ENCODE measurements around the gene MYO1H. TPM values are rescaled to one million over a fixed set of nuclear protein-coding genes. Genes with fewer than 3 reads are reported as not detected.
"Not testable (repeated sequence)": the region's sequence is repeated elsewhere in the genome, so short reads cannot be mapped to it uniquely, and the experiment has no call there.

MYO1H gene
- polyA plus RNA-seq, 5 donors: 0.13 to 1.1 (median 0.26) TPM

GRCh38 chr12:109404841-109405240 is 57.1 kb downstream of the MYO1H start:
- DNase-seq: not testable (repeated sequence)

- not testable (repeated sequence) for DNase-seq
These were observed 58.4 kb downstream of the MYO1H start for GRCh38 chr12:109406147-109406546.

- DNase-seq: no peak
These were observed 71.3 kb downstream of the MYO1H start for GRCh38 chr12:109418848-109419480.

GRCh38 chr12:109421355-109422087 is 73.8 kb downstream of the MYO1H start:
- no peak for DNase-seq

- DNase-seq: no peak
These were observed 74.6 kb downstream of the MYO1H start for GRCh38 chr12:109422251-109422650.

GRCh38 chr12:109423392-109423791 is 75.7 kb downstream of the MYO1H start:
- DNase-seq: no peak

- DNase-seq: peak; percentile 64 to 73
These were observed 80.4 kb downstream of the MYO1H start for GRCh38 chr12:109428037-109428629.

GRCh38 chr12:109428804-109429203 is 81.1 kb downstream of the MYO1H start:
- not testable (repeated sequence) for DNase-seq

GRCh38 chr12:109430244-109430643 is 82.5 kb downstream of the MYO1H start:
- DNase-seq: no peak

- no peak for DNase-seq
These were observed 84.7 kb downstream of the MYO1H start for GRCh38 chr12:109432431-109432830.

- DNase-seq: peak in 1 of 2 donors; percentile 40
These were observed 85.2 kb downstream of the MYO1H start for GRCh38 chr12:109432842-109433304.

- no peak for DNase-seq
These were observed 85.9 kb downstream of the MYO1H start for GRCh38 chr12:109433618-109434017.

GRCh38 chr12:109434582-109434981 is 86.9 kb downstream of the MYO1H start:
- DNase-seq: no peak

- no peak for DNase-seq
These were observed 87.9 kb downstream of the MYO1H start for GRCh38 chr12:109435428-109436187.

- no peak for DNase-seq
These were observed 88.5 kb downstream of the MYO1H start for GRCh38 chr12:109436188-109436560.

- no peak for DNase-seq
These were observed 91.5 kb downstream of the MYO1H start for GRCh38 chr12:109439181-109439580.

GRCh38 chr12:109439951-109440350 is 92.3 kb downstream of the MYO1H start:
- DNase-seq: not testable (repeated sequence)

- no peak for DNase-seq
These were observed 93.3 kb downstream of the MYO1H start for GRCh38 chr12:109440851-109441490.

- DNase-seq: no peak
These were observed 96.1 kb downstream of the MYO1H start for GRCh38 chr12:109443794-109444193.

- DNase-seq: no peak
These were observed 96.6 kb downstream of the MYO1H start for GRCh38 chr12:109444259-109444658.

- DNase-seq: no peak
These were observed 97.5 kb downstream of the MYO1H start for GRCh38 chr12:109445191-109445609.

GRCh38 chr12:109446869-109447268 is 99.2 kb downstream of the MYO1H start:
- no peak for DNase-seq
